ENCODE measurements around the gene MIER2.

Gene MIER2

GRCh38 chr19:307111-307531, 37.5 kb downstream of the MIER2 start:
- no peak for DNase-seq (ENCODE audit: low read depth)

GRCh38 chr19:306151-306900, 38.3 kb downstream of the MIER2 start:
- no peak for DNase-seq (ENCODE audit: low read depth)

GRCh38 chr19:305240-306150, 39.1 kb downstream of the MIER2 start:
- no peak for DNase-seq (ENCODE audit: low read depth)

GRCh38 chr19:296476-297225, 47.9 kb downstream of the MIER2 start:
- no peak for DNase-seq (ENCODE audit: low read depth)

GRCh38 chr19:295687-296370, 48.8 kb downstream of the MIER2 start:
- DNase-seq (ENCODE audit: low read depth) = no peak

- peak; percentile 9 for DNase-seq (ENCODE audit: low read depth)
Measured at GRCh38 chr19:294946-295686, 49.5 kb downstream of the MIER2 start.

GRCh38 chr19:294341-294945, 50.2 kb downstream of the MIER2 start:
- DNase-seq (ENCODE audit: low read depth) = no peak

GRCh38 chr19:293436-294110, 51.0 kb downstream of the MIER2 start:
- DNase-seq (ENCODE audit: low read depth) = no peak

GRCh38 chr19:292951-293350, 51.6 kb downstream of the MIER2 start:
- DNase-seq (ENCODE audit: low read depth) = no peak

- no peak for DNase-seq (ENCODE audit: low read depth)
Measured at GRCh38 chr19:292281-292884, 52.2 kb downstream of the MIER2 start.

- DNase-seq (ENCODE audit: low read depth) = no peak
Measured at GRCh38 chr19:291561-292280, 52.9 kb downstream of the MIER2 start.

- DNase-seq (ENCODE audit: low read depth) = no peak
Measured at GRCh38 chr19:291006-291521, 53.5 kb downstream of the MIER2 start, which contains the start of gene PLPP2. Gene PLPP2 (minus strand): TSS chr19:291403. CDS start chr19:291336, 67 bp downstream.

GRCh38 chr19:290372-291005, 54.1 kb downstream of the MIER2 start:
- DNase-seq (ENCODE audit: low read depth) = no peak

- DNase-seq (ENCODE audit: low read depth) = peak; percentile 32
Measured at GRCh38 chr19:289651-290371, 54.8 kb downstream of the MIER2 start.

GRCh38 chr19:288911-289310, 55.7 kb downstream of the MIER2 start:
- no peak for DNase-seq (ENCODE audit: low read depth)

- no peak for DNase-seq (ENCODE audit: low read depth)
Measured at GRCh38 chr19:287381-287871, 57.2 kb downstream of the MIER2 start.

GRCh38 chr19:283395-283794, 61.2 kb downstream of the MIER2 start:
- DNase-seq (ENCODE audit: low read depth) = no peak

Measured in stimulated activated CD4-positive, alpha-beta T cell treated with anti-CD3 and anti-CD28 coated beads, Interleukin-2, amount 100 ng/mL, for 4 hours (primary cell).